Cardiac muscle cell (in vitro differentiated cells and primary cell): ENCODE results near the gene PIK3AP1. TPM values are rescaled to one million over a fixed set of nuclear protein-coding genes. Genes with fewer than 3 reads are reported as not detected.

Source experiments
- DNase-seq, 2 donors: peaks; one replicate each; pipeline versions ENCODE4 v3.0.0 to v3.0.0-alpha.2; 2010 to 2017; ENCODE audit warnings: low read depth in 1 of 2, low spot score in 1 of 2
- H3K27ac ChIP-seq: fragments of 200-600 bp; sonication (generic); 2 replicates; pipeline ENCODE4 v1.5.1; 2016
- H3K27me3 ChIP-seq: fragments of 200-600 bp; sonication (generic); 2 replicates; pipeline ENCODE4 v1.6.0; 2016; ENCODE audit warnings: control low read depth
- H3K36me3 ChIP-seq: fragments of 200-600 bp; sonication (generic); 2 replicates; pipeline ENCODE4 v1.5.1; 2016; ENCODE audit warnings: control low read depth
- H3K4me1 ChIP-seq: fragments of 200-600 bp; sonication (generic); 2 replicates; pipeline ENCODE4 v1.8.1; 2017; ENCODE audit warnings: low read depth, mild to moderate bottlenecking, mixed run types
- H3K4me3 ChIP-seq: fragments of 200-600 bp; sonication (generic); 2 replicates; pipeline ENCODE4 v1.5.1; 2016; ENCODE audit warnings: mild to moderate bottlenecking
- H3K9me3 ChIP-seq: fragments of 200-600 bp; sonication (generic); 2 replicates; pipeline ENCODE4 v1.5.1; 2017; ENCODE audit warnings: low read depth, mild to moderate bottlenecking, control low read depth
- polyA plus RNA-seq: library from polyadenylated mRNA; unstranded; fragments of >200 nt; fragmentation: Nextera tagmentation; extraction: Ambion mirVana; gene quantifications from 2 replicates; pipeline ENCODE4 v1.2.1, GENCODE V29; 2016
- total RNA-seq: library from RNA; depleted of rRNA; stranded (reverse); fragments of >200 nt; gene quantifications from 2 replicates; pipeline ENCODE4 v1.2.3, GENCODE V29; 2016
- TF ChIP-seq, protein P1 (sequence below): IDR thresholded peaks from 2 replicates; pipeline ENCODE4 v1.5.1; 2012; ENCODE audit warnings: low read depth, mild to moderate bottlenecking, low read length

PIK3AP1 gene
- total and polyA plus RNA-seq, 2 experiments from 2014 or later = 1.1 to 2.7 TPM

DNA sequence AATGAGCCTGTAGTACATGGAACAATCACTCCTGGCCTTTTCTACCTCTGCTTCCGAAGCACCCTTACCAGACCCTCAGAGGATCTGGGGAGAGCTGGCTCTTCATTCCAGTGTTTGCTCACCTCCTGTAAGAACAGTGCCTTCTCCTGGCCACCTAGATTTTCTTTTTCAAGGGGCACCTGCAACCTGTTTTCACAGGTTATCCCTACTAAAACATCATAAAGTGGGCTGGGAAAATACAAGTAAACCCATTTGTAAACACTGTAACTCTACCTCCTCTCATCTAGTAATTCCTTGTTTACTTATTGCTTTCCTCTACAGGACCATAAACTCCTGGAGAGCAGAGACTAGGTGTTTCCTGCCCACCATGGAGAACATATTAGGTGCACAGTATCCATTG is 1.1 kb downstream of the PIK3AP1 start:
- no peak overlapping the region for H3K4me3 ChIP-seq

DNA sequence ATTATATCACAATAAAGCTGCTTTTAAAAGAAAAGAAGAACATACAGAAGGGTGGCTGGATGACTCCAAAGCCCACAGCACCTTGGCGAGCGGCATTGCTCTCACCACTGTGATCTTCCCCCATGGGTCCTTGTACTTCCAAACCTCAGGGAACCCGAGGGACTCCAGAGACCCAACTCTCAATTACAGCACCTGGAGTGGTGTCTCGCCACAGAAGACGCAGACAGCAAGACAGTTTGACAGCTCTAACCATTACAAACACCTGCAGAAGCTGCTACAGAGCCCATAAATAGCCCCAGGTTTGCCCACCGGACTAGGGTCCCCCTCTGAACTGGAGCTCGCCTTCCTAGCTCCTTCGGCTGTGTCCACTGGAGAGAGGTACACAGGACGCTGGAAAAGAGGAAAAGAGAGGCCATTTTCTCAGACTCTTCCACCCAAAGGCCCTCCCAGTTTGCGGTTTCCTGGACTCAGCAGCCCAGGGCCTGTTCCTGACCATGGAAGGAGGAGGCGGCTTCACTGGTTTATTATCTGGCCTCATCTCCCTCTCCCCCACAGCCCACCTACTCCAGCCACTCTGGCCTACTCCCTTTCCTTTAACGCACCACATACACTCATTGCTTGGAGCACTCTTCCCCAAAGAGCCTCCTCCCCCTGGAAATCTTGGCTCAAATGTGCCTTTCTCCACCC is 1.9 kb downstream of the PIK3AP1 start:
- Histone ChIP-seq H3K9me3 (no peaks in the 10 kb centered on the region), H3K4me1 (no peaks in the 10 kb centered on the region), H3K27ac (no peak overlapping the region), H3K4me3 (no peak overlapping the region), H3K27me3 (peaks cover 9% of the 10 kb centered on the region), H3K36me3 (no peaks in the 10 kb centered on the region)
- TF ChIP-seq, protein P1, sequence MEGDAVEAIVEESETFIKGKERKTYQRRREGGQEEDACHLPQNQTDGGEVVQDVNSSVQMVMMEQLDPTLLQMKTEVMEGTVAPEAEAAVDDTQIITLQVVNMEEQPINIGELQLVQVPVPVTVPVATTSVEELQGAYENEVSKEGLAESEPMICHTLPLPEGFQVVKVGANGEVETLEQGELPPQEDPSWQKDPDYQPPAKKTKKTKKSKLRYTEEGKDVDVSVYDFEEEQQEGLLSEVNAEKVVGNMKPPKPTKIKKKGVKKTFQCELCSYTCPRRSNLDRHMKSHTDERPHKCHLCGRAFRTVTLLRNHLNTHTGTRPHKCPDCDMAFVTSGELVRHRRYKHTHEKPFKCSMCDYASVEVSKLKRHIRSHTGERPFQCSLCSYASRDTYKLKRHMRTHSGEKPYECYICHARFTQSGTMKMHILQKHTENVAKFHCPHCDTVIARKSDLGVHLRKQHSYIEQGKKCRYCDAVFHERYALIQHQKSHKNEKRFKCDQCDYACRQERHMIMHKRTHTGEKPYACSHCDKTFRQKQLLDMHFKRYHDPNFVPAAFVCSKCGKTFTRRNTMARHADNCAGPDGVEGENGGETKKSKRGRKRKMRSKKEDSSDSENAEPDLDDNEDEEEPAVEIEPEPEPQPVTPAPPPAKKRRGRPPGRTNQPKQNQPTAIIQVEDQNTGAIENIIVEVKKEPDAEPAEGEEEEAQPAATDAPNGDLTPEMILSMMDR = no peak
- no peak for DNase-seq

More for the DNA sequence above, 1.1 kb downstream of the PIK3AP1 start:
- Histone ChIP-seq H3K36me3 (no peaks in the 10 kb centered on the region), H3K4me1 (no peaks in the 10 kb centered on the region), H3K9me3 (no peaks in the 10 kb centered on the region), H3K27ac (no peak overlapping the region), H3K27me3 (peaks cover 9% of the 10 kb centered on the region)
- no peak for DNase-seq
- TF ChIP-seq, protein P1 = no peak

DNA sequence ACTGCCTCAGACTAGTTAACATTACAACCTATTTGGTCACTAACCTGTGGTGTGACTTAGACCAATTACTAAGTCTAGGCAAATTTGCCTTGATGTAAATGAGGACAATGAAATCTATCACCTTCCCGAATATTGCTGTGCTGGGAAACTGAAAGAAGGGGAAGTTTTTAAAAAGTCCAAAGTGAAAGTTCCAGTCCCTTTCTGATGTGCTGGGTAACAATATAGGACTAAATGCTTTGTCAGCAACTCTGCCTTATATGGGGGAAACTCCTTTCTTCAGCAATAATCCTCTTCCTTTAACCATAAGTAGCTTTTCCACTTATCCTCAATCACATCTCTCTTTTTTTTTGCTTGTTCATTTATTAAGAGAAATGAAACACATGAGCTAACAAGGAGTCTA is 3.9 kb downstream of the PIK3AP1 start:
- H3K27ac ChIP-seq = no peak overlapping the region
- TF ChIP-seq, protein P1 = no peak
- H3K4me3 ChIP-seq = no peak overlapping the region
- no peaks in the 10 kb centered on the region for H3K9me3 ChIP-seq
- DNase-seq = no peak
- H3K36me3 ChIP-seq = no peaks in the 10 kb centered on the region
- no peaks in the 10 kb centered on the region for H3K4me1 ChIP-seq
- peaks cover 9% of the 10 kb centered on the region for H3K27me3 ChIP-seq

DNA sequence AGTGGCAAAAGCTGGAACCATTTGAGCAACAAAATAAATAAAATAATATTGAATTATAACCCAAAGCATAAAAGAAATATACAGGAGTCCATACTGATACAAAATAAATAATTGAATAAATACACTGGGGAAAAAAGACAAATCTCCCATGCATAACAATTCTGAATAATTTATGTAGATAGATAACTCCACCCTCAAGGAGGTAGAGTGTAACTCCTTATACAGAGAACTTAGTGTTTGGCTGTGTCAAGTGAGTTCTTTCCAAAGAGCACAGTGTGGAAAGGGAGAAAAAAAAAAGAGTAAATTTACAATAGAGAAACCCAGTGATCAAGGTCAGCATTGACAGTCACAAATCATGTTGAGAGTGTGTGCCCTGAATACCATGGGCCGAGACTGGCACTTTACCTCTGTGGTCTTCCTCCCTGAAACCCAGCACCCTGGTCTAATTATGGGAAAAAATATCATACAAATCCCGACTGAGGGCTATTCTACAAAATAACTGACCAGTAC is 5.5 kb downstream of the PIK3AP1 start:
- peaks cover 6% of the 10 kb centered on the region for H3K27me3 ChIP-seq
- H3K36me3 ChIP-seq = no peaks in the 10 kb centered on the region
- H3K9me3 ChIP-seq = no peaks in the 10 kb centered on the region
- H3K4me1 ChIP-seq = no peaks in the 10 kb centered on the region
- TF ChIP-seq, protein P1 = no peak
- no peak overlapping the region for H3K4me3 ChIP-seq
- H3K27ac ChIP-seq = no peak overlapping the region
- no peak for DNase-seq

DNA sequence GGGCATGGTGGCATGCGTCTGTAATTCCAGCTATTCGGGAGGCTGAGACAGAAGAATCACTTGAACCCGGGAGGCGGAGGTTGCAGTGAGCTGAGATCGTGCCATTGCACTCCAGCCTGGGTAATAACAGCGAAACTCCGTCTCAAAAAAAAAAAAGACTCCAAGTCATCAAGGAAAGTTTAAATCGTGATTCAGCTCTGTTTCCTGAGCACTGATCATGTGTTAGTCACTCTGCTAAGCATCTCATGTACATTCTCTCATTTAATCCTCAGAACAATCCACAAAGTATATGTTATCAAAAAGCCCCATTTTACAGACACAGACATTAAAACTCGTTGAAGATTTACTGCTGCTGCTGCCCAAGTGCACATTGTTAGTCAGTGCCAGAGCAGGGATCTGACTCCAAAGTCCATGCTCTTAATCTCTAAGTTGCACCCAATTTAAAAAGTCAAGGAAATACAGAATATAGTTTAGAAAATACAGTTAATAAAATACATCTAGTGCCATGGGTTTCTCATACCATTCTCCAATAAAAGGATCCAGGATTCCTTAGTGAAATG is 6.2 kb downstream of the PIK3AP1 start:
- no peaks in the 10 kb centered on the region for H3K9me3 ChIP-seq
- no peaks in the 10 kb centered on the region for H3K4me1 ChIP-seq
- H3K36me3 ChIP-seq = no peaks in the 10 kb centered on the region
- no peak overlapping the region for H3K4me3 ChIP-seq
- H3K27ac ChIP-seq = no peak overlapping the region
- no peak for DNase-seq
- TF ChIP-seq, protein P1 = no peak
- no peaks in the 10 kb centered on the region for H3K27me3 ChIP-seq
